A549 (cell line): ENCODE measurements around the gene RRM1. TPM values are rescaled to one million over a fixed set of nuclear protein-coding genes. Genes with fewer than 3 reads are reported as not detected.
A peak's percentile ranks its signal among the peaks of the same experiment; 100 is the strongest.

Experiments used
- ATAC-seq, 2 experiments: fragments of 200-7000 bp in 1 of 2; fragments of >200 bp in 1 of 2; cut with Nextera tagmentation in 1 of 2; cut with Tn5 transposase in 1 of 2; 3 replicates each; pipeline versions ENCODE4 v1.8.0 to v1.9.1; 2018 to 2020; ENCODE audit warnings: mild to moderate bottlenecking in 1 of 2, moderate library complexity in 1 of 2
- CTCF ChIA-PET: fragments of 300-600 bp; sonication (Branson Sonifier 250); formaldehyde crosslinking; extraction: SDS; loops from one replicate; lab custom pipeline; 2021; ENCODE audit warnings: antibody characterized with exemption, inconsistent platforms; lab: Yijun Ruan, JAX
- POLR2A ChIA-PET: fragments of 350-600 bp; formaldehyde crosslinking; extraction: SDS; loops from one replicate; lab custom pipeline; 2021; ENCODE audit warnings: antibody characterized with exemption, inconsistent platforms; lab: Yijun Ruan, JAX
- DNase-seq, 2 experiments: peaks; one replicate each; pipeline versions ENCODE4 v3.0.0 to v3.0.0-alpha.2; 2011 to 2016; ENCODE audit warnings: low read depth in 1 of 2, low spot score in 1 of 2
- FAIRE-seq: peaks from 2 replicates; lab custom pipeline; 2011; peaks lifted over from hg19 to GRCh38; lab: Jason Lieb, UNC
- H3K27ac ChIP-seq, 2 experiments: fragments of >200 bp; sonication (Bioruptor Twin); formaldehyde crosslinking; 3 replicates each; pipeline ENCODE4 v1.5.1; 2016 to 2017
- H3K4me1 ChIP-seq: fragments of >200 bp; sonication (Bioruptor Twin); formaldehyde crosslinking; 3 replicates; pipeline ENCODE4 v1.6.1; 2016
- H3K4me2 ChIP-seq: fragments of >200 bp; sonication (Bioruptor Twin); formaldehyde crosslinking; 3 replicates; pipeline ENCODE4 v1.6.1; 2016
- H3K4me3 ChIP-seq: fragments of >200 bp; sonication (Bioruptor Twin); formaldehyde crosslinking; 3 replicates; pipeline ENCODE4 v1.5.1; 2016
- H3K9me3 ChIP-seq: fragments of >200 bp; sonication (Bioruptor Twin); formaldehyde crosslinking; 3 replicates; pipeline ENCODE4 v1.6.1; 2016
- CHD2 ChIP-seq: fragments of 150-350 bp; IDR thresholded peaks from 2 replicates; pipeline ENCODE4 v1.6.1; 2014; ENCODE audit warnings: low read length; ENCODE audit not compliant: partially characterized antibody
- CTCF ChIP-seq: fragments of >200 bp; sonication (Bioruptor Twin); formaldehyde crosslinking; IDR thresholded peaks from 3 replicates; pipeline ENCODE4 v1.5.1; 2016
- EP300 ChIP-seq, 2 experiments: fragments of >200 bp; sonication (Bioruptor Twin); formaldehyde crosslinking; IDR thresholded peaks; 2 replicates in 1 of 2; 3 replicates in 1 of 2; pipeline ENCODE4 v1.6.1; 2016 to 2017
- FOSB ChIP-seq: fragments of 250-450 bp; sonication (Bioruptor Pico); IDR thresholded peaks from 2 replicates; pipeline ENCODE4 v1.5.0; 2020; ENCODE audit warnings: mild to moderate bottlenecking, moderate library complexity
- FOXS1 ChIP-seq: fragments of 250-450 bp; sonication (Bioruptor Pico); IDR thresholded peaks from 2 replicates; pipeline ENCODE4 v1.5.0; 2020; ENCODE audit warnings: mild to moderate bottlenecking, moderate library complexity
- HDAC2 ChIP-seq: fragments of 200-600 bp; sonication (generic); IDR thresholded peaks from 2 replicates; pipeline ENCODE4 v1.6.1; 2016
- HOXB13 ChIP-seq: fragments of 250-450 bp; sonication (Bioruptor Pico); IDR thresholded peaks from 2 replicates; pipeline ENCODE4 v1.5.0; 2020; ENCODE audit warnings: low read depth, mild to moderate bottlenecking, moderate library complexity
- POLR2AphosphoS2 ChIP-seq: conservative IDR thresholded peaks from 2 replicates; pipeline ENCODE4 v1.6.1; 2012; ENCODE audit warnings: low read length, improper control_type of control experiment, inconsistent platforms
- RAD21 ChIP-seq, 2 experiments: fragments of >200 bp in 1 of 2; sonication (Bioruptor Twin) in 1 of 2; formaldehyde crosslinking in 1 of 2; IDR thresholded peaks in 1 of 2; conservative IDR thresholded peaks in 1 of 2; 2 replicates in 1 of 2; 3 replicates in 1 of 2; pipeline ENCODE4 v1.6.1; 2012 to 2018; ENCODE audit warnings: inconsistent platforms in 1 of 2
- RCOR1 ChIP-seq: fragments of 150-350 bp; IDR thresholded peaks from 2 replicates; pipeline ENCODE4 v1.6.1; 2014; ENCODE audit warnings: antibody characterized with exemption, low read length, low read depth
- SMC3 ChIP-seq: fragments of >200 bp; sonication (Bioruptor Twin); formaldehyde crosslinking; IDR thresholded peaks from 3 replicates; pipeline ENCODE4 v1.6.1; 2018; ENCODE audit warnings: inconsistent platforms
- SREBF2 ChIP-seq: fragments of 450-650 bp; IDR thresholded peaks from 2 replicates; pipeline ENCODE4 v1.6.1; 2014; ENCODE audit warnings: mild to moderate bottlenecking, moderate library complexity
- ZC3H11A ChIP-seq: fragments of 450-650 bp; IDR thresholded peaks from 2 replicates; pipeline ENCODE4 v1.6.1; 2014; ENCODE audit warnings: antibody characterized with exemption, mild to moderate bottlenecking
- WGBS: methylation state at CpG from one replicate; pipeline ENCODE4 v1.1.6; 2017; ENCODE audit errors: missing lambda C conversion rate; 5-methylcytosine and 5-hydroxymethylcytosine counted together
- polyA plus RNA-seq, 4 experiments: library from polyadenylated mRNA; depleted of rRNA in 3 of 4; stranded (reverse); fragments of >200 nt; fragmentation: RNase III in 1 of 4; extraction: RNeasy Plus Mini Kit Qiagen cat#74134 plus additional on column Dnase treatment in 1 of 4; gene quantifications; 2 replicates in 3 of 4; 3 replicates in 1 of 4; pipeline ENCODE4 v1.2.3, GENCODE V29; 2011 to 2017
- TF ChIP-seq, protein P1 (sequence below): fragments of 250-450 bp; sonication (Bioruptor Pico); IDR thresholded peaks from 2 replicates; pipeline ENCODE4 v1.5.0; 2020; ENCODE audit warnings: low read depth, mild to moderate bottlenecking, moderate library complexity
- TF ChIP-seq, protein P2 (sequence below): IDR thresholded peaks from 2 replicates; pipeline ENCODE4 v1.6.1; 2012
- TF ChIP-seq, protein P3 (sequence below): fragments of 450-650 bp; IDR thresholded peaks from 2 replicates; pipeline ENCODE4 v1.6.1; 2014; ENCODE audit warnings: antibody characterized with exemption

The RRM1 gene
- polyA plus RNA-seq, 2 of the 4 experiments (the other 2 are of a cell fraction), result 91.4 to 120 TPM

DNA sequence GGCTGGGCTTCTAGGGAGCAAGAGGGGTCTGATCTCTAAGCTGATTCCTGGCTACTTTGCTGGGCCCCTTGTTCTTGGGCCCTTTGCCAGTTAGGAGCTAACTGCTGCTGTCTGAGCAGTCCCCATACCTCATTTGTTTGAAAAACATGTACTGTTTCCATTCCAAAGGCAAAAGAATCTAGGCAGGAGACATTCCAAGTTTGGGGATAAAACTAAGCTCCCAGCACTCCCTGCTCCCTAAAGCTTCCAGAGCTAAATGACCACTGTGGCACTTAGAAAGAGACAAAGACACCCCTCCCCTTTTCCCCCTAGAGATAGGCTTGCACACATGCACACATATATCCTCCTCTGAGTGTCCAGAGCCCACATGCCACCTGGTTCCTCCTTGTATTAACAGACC, 22.7 kb upstream of the RRM1 start:
- POLR2A ChIA-PET, result interaction anchor here (0.6 to 3.6 kb wide), 3 partner anchors 217 to 231 kb away, joined by 3 to 24 read pairs (median 9); partner anchors contain the start of genes RHOG and STIM1
- H3K4me2 ChIP-seq, result no peak overlapping the region
- no peak for DNase-seq

DNA sequence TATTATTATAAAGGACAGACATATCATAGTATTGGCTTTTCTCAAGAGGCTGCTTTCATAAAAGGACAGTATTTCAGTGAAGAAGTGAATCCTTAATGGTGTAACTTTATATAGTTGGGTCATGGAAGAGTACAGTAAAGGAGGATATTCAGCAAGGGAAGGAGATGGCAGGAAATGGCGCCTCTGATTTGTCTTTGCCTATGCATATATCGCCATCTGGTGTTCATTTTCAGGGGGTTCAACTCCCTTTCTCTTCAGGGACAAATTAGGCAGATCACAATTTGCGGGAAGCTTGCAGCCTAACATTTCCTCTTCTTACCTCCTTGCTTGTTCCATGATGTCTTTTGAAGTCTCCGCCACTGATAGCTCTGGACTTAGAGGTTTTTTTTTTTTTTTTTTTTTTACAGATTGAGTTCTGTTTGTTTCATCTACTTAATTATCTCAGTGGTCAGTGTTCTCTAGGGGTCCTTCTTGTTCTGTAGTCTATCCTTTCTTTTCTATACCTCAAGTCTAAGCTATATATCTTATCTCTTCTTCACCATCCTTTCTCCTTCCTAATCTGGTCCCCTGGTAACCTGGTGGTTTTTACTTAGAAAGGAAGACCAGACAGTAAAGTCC, 21.8 kb upstream of the RRM1 start:
- no peak overlapping the region for H3K4me3 ChIP-seq
- H3K9me3 ChIP-seq, result no peaks in the 10 kb centered on the region
- CTCF ChIA-PET, result interaction anchor here (0.6 to 15.7 kb wide), 63 partner anchors 11 to 496 kb away, joined by 3 to 919 read pairs (median 5); partner anchors contain the start of genes PGAP2, RHOG, RRM1 and STIM1
- no peaks in the 10 kb centered on the region for H3K4me1 ChIP-seq
- no peak overlapping the region for H3K27ac ChIP-seq
- no peak overlapping the region for H3K4me2 ChIP-seq
- POLR2A ChIA-PET, result interaction anchor here (0.6 to 3.6 kb wide), 5 partner anchors 168 to 275 kb away, joined by 3 to 24 read pairs (median 3); partner anchors contain the start of genes NUP98, RHOG and STIM1
- FAIRE-seq, result peak; percentile 92
- peak; percentile 89 for TF ChIP-seq SMC3
- TF ChIP-seq RAD21 (conservative IDR thresholded peaks at IDR 0.05 in 1 of 2, IDR thresholded peaks at IDR 0.05 in 1 of 2), result peak; percentile 96 to 98
- peak; percentile 93 for TF ChIP-seq CTCF
- TF ChIP-seq RCOR1, result no peak
- ATAC-seq, result peak; percentile 90 to 97
- DNase-seq, result peak; percentile 67 to 80
- WGBS, result 13% methylated on average over 4 of the region's 4 CpGs

More for the DNA sequence above, 22.7 kb upstream of the RRM1 start:
- no peak for FAIRE-seq
- Histone ChIP-seq H3K4me3 (no peak overlapping the region), H3K27ac (no peak overlapping the region; a peak in 1 of 6 replicates), H3K9me3 (no peaks in the 10 kb centered on the region)
- TF ChIP-seq ZC3H11A (no peak), HOXB13 (CRISPR knock-in tag) (no peak), FOXS1 (CRISPR knock-in tag) (no peak), POLR2AphosphoS2 (no peak)
- TF ChIP-seq, all 56 proteins: peak for 0
- CTCF ChIA-PET, result interaction anchor here (0.9 to 15.7 kb wide), 36 partner anchors 10 to 263 kb away, joined by 3 to 919 read pairs (median 8); partner anchors contain the start of genes PGAP2, RHOG and STIM1
- no peaks in the 10 kb centered on the region for H3K4me1 ChIP-seq
- peak; percentile 44 to 61; a peak in 4 of 6 replicates for ATAC-seq

DNA sequence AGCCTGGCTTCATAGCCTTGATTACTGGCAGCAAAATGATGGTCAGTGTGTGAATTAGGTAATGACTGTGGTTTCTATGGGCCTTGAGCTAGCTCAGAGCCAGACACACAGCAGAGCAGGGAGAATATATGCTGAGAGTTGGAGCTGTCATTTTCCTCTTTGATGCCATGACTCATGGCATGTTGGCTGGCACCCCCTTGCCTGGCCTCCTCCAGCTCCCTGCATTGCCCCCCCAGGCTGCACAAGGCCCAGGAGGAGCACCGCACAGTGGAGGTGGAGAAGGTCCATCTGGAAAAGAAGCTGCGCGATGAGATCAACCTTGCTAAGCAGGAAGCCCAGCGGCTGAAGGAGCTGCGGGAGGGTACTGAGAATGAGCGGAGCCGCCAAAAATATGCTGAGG, 20.3 kb upstream of the RRM1 start:
- Histone ChIP-seq H3K4me3 (no peak overlapping the region), H3K4me2 (no peak overlapping the region), H3K27ac (no peak overlapping the region), H3K9me3 (no peaks in the 10 kb centered on the region), H3K4me1 (no peaks in the 10 kb centered on the region)
- CTCF ChIA-PET, result interaction anchor here (0.6 to 15.7 kb wide), 11 partner anchors 9 to 370 kb away, joined by 3 to 919 read pairs (median 4); partner anchors contain the start of genes PGAP2, RHOG and STIM1
- no peak for DNase-seq
- 95% methylated on average over 7 of the region's 7 CpGs for WGBS
- no peak for FAIRE-seq
- no peak for ATAC-seq
- POLR2A ChIA-PET, result interaction anchor here (0.6 to 1.2 kb wide), 2 partner anchors 219 to 380 kb away, joined by 3 read pairs; partner anchors contain the start of gene STIM1
- TF ChIP-seq, protein P1, sequence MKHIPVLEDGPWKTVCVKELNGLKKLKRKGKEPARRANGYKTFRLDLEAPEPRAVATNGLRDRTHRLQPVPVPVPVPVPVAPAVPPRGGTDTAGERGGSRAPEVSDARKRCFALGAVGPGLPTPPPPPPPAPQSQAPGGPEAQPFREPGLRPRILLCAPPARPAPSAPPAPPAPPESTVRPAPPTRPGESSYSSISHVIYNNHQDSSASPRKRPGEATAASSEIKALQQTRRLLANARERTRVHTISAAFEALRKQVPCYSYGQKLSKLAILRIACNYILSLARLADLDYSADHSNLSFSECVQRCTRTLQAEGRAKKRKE (CRISPR knock-in tag), result no peak
- TF ChIP-seq EP300 (IDR thresholded peaks at IDR 0.05) (no peak), SREBF2 (no peak), FOSB (CRISPR knock-in tag) (no peak), HDAC2 (no peak), CHD2 (no peak)
- TF ChIP-seq, protein P2, sequence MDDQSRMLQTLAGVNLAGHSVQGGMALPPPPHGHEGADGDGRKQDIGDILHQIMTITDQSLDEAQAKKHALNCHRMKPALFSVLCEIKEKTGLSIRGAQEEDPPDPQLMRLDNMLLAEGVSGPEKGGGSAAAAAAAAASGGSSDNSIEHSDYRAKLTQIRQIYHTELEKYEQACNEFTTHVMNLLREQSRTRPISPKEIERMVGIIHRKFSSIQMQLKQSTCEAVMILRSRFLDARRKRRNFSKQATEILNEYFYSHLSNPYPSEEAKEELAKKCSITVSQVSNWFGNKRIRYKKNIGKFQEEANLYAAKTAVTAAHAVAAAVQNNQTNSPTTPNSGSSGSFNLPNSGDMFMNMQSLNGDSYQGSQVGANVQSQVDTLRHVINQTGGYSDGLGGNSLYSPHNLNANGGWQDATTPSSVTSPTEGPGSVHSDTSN, result no peak
- TF ChIP-seq, protein P3, sequence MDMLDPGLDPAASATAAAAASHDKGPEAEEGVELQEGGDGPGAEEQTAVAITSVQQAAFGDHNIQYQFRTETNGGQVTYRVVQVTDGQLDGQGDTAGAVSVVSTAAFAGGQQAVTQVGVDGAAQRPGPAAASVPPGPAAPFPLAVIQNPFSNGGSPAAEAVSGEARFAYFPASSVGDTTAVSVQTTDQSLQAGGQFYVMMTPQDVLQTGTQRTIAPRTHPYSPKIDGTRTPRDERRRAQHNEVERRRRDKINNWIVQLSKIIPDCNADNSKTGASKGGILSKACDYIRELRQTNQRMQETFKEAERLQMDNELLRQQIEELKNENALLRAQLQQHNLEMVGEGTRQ, result no peak
